Mucosa of descending colon (tissue), 3 donors: Measurements from ENCODE around the gene OR13H1. TPM values are rescaled to one million over a fixed set of nuclear protein-coding genes. Genes with fewer than 3 reads are reported as not detected.

Experiments used
- ATAC-seq: fragments of 200-7000 bp; cut with Tn5 transposase; one replicate; pipeline ENCODE4 v1.9.1; 2020; ENCODE audit warnings: mild to moderate bottlenecking, moderate library complexity
- DNase-seq, 3 donors: peaks; one replicate each; pipeline ENCODE4 v3.0.0-alpha.2; 2020
- H3K36me3 ChIP-seq: fragments of 200-600 bp; one replicate; pipeline ENCODE4 v1.8.0; 2021; ENCODE audit warnings: low read depth, mild to moderate bottlenecking
- H3K4me1 ChIP-seq: fragments of 200-600 bp; one replicate; pipeline ENCODE4 v1.8.0; 2021; ENCODE audit warnings: low read depth, mild to moderate bottlenecking
- H3K4me3 ChIP-seq: fragments of 200-600 bp; one replicate; pipeline ENCODE4 v1.8.0; 2021; ENCODE audit warnings: mild to moderate bottlenecking
- H3K9me3 ChIP-seq: fragments of 200-600 bp; one replicate; pipeline ENCODE4 v1.8.0; 2021; ENCODE audit warnings: mild to moderate bottlenecking
- intact Hi-C, 2 donors: fragments of 100-400 bp; cut with DNase I in 1 of 2; cut with micrococcal nuclease in 1 of 2; formaldehyde crosslinking; loops; one replicate each; pipeline versions ENCODE4 v1.11.0 to v1.11.1; 2022; cut with DNase I, micrococcal nuclease
- total RNA-seq, 3 donors: library from RNA; stranded (reverse); fragmentation: NEBNext Ultra II Directional in 2 of 3; extraction: Animal tissue kit (Norgen Biotek cat#: 25700) in 2 of 3; gene quantifications; one replicate each; pipeline versions ENCODE4 v1.2.1 to v1.2.4, GENCODE V29; 2021 to 2023
- TF ChIP-seq, protein P1 (sequence below): fragments of 200-600 bp; IDR thresholded peaks from one replicate; pipeline ENCODE4 v1.8.0; 2022; ENCODE audit warnings: antibody characterized with exemption, mild to moderate bottlenecking
- donor health status: DM: no; HTN: no; CAD: no; lungs with moderate emphysema.
- donor health status: DM: no; HTN: no; CAD: no.
- donor health status: DM: no; HTN: yes; CAD: no.

OR13H1 gene
- total RNA-seq, 3 donors from 2014 or later = not detected

DNA sequence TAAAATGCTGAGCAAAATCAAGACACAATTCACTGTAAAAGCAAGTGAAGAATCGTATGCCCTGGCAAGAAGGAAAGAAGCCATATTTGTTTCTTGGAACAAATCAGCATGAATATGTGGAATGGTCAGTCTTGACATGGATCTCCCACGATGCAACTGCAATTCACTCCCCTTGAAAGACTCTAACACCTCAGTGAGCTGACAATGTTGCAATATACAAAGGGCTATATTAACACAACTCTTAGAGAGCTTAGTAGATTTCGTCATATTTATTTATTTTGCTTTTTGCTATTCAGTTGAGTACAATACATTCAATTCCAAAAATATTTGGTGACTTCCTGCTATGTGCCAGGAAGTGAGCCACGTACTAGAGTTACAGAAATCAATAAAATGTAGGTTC lies 14.7 kb downstream of the OR13H1 start:
- TF ChIP-seq, protein P1, sequence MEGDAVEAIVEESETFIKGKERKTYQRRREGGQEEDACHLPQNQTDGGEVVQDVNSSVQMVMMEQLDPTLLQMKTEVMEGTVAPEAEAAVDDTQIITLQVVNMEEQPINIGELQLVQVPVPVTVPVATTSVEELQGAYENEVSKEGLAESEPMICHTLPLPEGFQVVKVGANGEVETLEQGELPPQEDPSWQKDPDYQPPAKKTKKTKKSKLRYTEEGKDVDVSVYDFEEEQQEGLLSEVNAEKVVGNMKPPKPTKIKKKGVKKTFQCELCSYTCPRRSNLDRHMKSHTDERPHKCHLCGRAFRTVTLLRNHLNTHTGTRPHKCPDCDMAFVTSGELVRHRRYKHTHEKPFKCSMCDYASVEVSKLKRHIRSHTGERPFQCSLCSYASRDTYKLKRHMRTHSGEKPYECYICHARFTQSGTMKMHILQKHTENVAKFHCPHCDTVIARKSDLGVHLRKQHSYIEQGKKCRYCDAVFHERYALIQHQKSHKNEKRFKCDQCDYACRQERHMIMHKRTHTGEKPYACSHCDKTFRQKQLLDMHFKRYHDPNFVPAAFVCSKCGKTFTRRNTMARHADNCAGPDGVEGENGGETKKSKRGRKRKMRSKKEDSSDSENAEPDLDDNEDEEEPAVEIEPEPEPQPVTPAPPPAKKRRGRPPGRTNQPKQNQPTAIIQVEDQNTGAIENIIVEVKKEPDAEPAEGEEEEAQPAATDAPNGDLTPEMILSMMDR = no peak
- Histone ChIP-seq H3K4me3 (no peak overlapping the region), H3K36me3 (no peaks in the 10 kb centered on the region), H3K9me3 (no peaks in the 10 kb centered on the region), H3K4me1 (no peaks in the 10 kb centered on the region)
- intact Hi-C loops = no loop called here
- ATAC-seq = no peak
- DNase-seq = no peak

DNA sequence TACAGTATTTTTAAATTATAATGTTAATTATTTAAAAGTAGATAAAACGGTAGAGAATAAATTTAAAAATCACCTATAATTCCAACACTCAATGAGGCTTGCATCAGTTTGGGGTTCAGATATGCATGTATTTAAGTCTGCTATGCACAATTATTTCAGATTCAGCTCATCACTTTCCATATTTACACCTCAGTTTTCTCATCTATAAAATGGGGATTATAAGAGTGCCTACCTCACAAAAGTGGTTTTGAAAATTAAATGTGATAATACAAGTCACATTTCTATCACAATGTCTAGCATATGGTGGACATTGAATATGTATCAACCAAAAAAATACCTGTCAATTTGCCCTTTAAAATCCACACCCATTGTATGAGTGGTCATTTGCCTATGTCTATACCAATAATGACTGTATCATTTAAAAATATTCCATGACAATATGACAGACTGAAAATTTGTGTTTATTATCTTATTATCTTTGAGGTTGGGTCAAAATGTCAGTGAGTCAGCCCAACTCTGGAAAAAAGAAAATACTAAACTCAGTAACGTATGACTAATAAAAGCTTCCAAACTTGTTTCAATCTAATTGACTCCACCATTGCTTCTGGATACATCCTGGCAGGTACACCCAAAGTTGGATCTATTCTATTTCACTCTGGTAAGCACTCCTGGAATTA lies 20.8 kb downstream of the OR13H1 start:
- Histone ChIP-seq H3K4me1 (no peaks in the 10 kb centered on the region), H3K9me3 (no peaks in the 10 kb centered on the region), H3K36me3 (no peaks in the 10 kb centered on the region), H3K4me3 (no peak overlapping the region)
- TF ChIP-seq, protein P1 = no peak
- no peak for DNase-seq
- no peak for ATAC-seq
- intact Hi-C loops = no loop called here

DNA sequence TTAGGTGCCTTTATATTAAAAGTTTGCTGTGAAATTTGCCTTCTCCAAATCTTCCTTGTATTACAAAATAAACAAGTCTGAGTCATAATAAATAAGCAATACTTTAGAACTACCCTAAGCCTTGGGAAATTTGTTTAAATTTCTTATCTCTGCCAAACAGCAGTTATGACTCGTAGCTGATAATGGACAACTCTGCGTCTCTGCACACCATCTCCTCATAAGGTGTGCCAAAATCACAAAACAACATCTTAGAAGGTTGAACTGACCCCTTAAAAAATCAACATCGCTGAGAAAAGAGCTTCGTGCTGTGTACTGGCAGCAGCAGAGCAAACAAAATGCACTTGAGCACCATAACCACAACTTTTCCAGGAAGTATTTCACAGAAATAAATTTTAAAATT lies 22.0 kb downstream of the OR13H1 start:
- TF ChIP-seq, protein P1 = no peak
- H3K36me3 ChIP-seq = no peaks in the 10 kb centered on the region
- H3K4me3 ChIP-seq = no peak overlapping the region
- intact Hi-C loops = no loop called here
- no peaks in the 10 kb centered on the region for H3K4me1 ChIP-seq
- H3K9me3 ChIP-seq = no peaks in the 10 kb centered on the region
- ATAC-seq = no peak
- DNase-seq = no peak

DNA sequence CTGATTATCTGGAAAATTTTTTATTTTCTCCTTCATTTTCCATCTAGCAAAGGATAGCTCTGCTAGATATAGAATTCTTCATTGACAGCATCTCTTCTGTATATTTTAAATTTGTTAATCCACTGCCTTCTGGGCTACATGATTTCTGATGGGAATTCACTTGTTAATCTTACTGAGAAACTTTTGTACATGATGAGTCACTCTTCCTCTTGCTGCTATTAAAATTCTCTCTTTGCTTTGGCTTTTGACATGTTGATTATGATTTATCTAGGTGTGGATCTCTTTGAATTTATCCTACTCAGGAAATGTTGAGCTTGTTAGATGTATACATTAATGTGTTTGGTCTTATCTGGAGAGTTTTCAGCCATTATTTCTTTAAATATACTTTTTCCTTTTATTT lies 27.5 kb downstream of the OR13H1 start:
- intact Hi-C loops = no loop called here
- H3K4me3 ChIP-seq = no peak overlapping the region
- no peak for ATAC-seq
- no peaks in the 10 kb centered on the region for H3K9me3 ChIP-seq
- H3K4me1 ChIP-seq = no peaks in the 10 kb centered on the region
- H3K36me3 ChIP-seq = no peaks in the 10 kb centered on the region
- DNase-seq = no peak
- TF ChIP-seq, protein P1 = no peak

DNA sequence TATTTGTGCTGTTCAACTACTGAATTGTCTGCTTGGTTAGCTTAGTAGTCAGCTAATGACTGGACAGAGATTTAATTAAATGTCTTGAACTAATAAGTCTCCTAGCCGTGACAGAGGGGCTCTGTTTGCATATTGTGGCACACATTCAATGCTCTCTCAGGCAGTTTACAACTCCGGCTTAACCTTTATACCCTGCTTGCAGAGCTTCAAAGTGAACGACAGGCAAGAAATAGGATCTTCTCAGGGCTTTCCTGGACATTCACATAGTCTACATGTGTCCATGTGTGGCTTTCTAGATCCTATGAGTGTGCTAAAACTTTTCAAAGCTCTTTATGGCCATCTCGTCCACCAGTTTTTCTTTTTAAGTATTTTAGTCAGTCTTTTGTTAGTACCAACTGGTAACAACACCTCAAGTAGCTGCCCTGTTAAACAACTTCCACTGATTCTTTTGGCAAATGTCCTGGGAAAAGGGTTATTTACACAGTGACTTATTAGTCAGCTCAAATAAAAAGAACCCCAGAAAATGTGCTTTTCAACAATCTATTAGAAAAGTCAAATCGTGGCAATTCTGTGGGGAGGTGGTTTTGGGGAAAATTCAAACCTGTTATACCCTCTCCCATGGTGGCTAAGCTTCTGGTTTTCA lies 28.6 kb downstream of the OR13H1 start:
- DNase-seq = no peak
- Histone ChIP-seq H3K4me1 (no peaks in the 10 kb centered on the region), H3K9me3 (no peaks in the 10 kb centered on the region), H3K4me3 (no peak overlapping the region), H3K36me3 (no peaks in the 10 kb centered on the region)
- intact Hi-C loops = no loop called here
- no peak for ATAC-seq
- TF ChIP-seq, protein P1 = no peak
